Ecto neural progenitor cell (in vitro differentiated cells): ENCODE data around the gene PLA2G4A.

Experiments
- DNase-seq: peaks from one replicate; pipeline ENCODE4 v3.0.0-alpha.2; 2018; ENCODE audit warnings: low spot score

Gene PLA2G4A

GRCh38 chr1:186978596-186979556 lies 150.1 kb downstream of the PLA2G4A start:
- no peak for DNase-seq

- no peak for DNase-seq
Observed at GRCh38 chr1:186980400-186980799, 151.7 kb downstream of the PLA2G4A start.

GRCh38 chr1:186982116-186982515 lies 153.4 kb downstream of the PLA2G4A start:
- no peak for DNase-seq

DNA sequence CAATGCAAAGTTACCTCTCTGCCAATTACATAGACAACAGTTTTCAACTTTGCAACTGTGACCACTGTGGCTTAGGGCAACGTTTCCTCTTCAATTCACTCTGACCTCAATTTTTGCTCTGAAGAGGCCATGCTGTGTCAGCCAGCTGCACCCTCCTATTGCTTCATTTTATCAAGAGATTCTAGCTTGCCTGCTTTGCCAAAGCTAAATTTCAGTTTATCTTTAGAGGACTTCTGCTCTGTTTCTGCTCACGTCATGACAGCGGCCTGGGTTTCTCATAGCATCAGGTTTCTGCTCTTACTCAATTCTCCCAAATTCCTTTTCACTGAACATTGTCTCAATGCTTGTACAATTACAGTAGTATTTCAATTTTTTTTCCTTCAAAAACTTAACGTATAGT lies 154.6 kb downstream of the PLA2G4A start:
- DNase-seq = no peak

- DNase-seq = no peak
Observed at GRCh38 chr1:186984959-186985358, 156.2 kb downstream of the PLA2G4A start.

DNA sequence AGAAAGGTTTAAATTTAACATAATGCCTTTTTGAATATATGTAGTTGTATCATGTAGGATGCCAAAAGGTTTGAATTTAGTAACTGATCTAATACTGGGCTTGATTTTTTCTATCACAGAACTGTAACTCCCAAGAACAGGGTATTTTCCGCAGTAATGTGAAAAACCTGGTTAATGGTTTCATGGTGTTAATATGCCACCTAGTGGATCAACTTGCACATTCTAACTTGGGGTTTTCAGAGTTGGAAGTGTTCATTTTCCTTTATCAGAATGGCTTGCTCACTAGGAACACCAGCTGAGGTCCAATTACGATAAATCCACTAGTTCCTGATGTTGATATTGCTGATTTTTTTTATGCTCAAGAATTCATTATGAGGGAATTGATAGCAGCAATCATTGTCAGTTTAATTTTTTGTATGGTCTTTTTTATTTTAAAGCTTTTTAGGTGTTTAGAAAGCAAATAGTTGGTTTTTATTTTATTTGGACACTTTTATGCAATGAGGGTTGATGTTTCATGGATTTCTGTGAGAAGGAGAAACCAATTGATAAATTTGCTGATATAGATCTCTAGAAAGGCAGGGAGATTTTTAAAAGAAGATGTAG lies 157.2 kb downstream of the PLA2G4A start:
- DNase-seq = no peak

DNA sequence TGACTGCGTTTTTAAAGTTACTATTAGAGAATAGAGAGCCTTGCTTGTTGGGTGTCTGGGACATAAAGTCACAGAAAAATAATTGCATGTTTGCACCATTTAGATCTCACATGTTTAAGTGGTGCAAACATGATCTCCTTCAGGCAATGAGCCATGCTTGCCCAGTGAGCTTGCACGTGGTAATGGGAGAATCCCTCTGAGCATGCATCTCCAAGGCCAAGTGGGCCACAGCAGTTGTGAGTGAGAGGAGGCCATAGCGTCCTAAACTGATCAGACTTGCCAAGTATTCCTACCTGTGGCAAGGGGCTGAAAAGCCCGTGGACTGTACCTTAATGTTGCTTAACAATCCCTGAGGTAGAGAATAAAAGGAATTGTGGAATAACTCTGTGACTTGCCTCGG lies 158.3 kb downstream of the PLA2G4A start:
- DNase-seq = no peak

DNA sequence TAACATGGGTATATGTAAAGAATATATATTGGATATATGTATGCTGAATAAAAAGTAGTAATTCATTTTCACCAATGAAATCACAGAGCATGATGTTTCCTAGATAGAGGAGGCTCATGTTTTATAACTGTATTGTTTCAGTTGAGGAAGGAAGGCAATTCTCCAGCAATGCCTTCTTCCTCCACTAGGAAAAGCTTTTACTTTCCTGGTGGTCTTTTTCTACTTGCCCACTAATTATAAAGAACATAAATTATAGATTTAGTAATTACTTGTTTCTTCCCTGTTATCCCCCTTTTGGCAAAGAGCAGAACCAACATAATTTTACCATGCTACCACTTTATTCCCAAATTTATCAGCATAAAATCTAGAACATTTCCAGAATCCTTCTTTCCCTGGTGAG lies 159.0 kb downstream of the PLA2G4A start:
- no peak for DNase-seq

DNA sequence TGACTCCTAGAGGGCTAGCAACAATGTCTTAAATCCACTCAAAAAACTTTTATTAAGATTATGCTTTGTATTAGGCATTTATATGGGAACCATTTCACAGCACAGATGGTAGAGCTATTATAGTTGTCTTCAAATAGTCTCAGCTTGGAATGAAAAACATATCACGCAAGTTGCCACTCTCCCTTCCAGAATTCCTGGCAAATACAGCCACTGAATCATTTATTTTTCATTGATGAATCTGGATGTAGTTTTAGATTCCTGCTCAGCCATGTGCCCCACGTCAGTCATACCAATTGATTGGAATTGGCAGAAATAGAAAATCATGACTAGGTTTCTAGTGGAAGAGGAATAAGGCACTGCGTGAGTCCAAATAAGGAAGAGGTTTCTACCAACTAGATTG lies 165.2 kb downstream of the PLA2G4A start:
- DNase-seq = no peak

DNA sequence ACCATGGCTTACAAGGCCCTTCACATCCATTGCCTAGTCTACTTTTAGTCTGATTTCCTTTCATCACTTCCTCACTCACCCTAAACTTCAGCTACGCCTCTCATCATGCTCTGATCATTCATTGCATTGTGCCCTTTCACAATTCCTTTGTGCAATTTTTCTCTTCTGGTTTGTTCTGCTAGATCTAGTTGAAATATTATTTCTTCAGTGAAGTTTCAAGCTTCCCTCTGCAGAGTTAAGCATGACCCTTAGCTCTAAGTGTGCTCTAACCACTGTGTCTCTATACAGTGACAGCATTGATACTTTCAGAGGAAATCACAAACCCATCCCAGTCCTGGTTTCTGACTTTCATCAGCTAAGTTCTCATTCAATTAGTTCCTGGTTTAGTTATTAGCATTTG lies 166.1 kb downstream of the PLA2G4A start:
- no peak for DNase-seq

DNA sequence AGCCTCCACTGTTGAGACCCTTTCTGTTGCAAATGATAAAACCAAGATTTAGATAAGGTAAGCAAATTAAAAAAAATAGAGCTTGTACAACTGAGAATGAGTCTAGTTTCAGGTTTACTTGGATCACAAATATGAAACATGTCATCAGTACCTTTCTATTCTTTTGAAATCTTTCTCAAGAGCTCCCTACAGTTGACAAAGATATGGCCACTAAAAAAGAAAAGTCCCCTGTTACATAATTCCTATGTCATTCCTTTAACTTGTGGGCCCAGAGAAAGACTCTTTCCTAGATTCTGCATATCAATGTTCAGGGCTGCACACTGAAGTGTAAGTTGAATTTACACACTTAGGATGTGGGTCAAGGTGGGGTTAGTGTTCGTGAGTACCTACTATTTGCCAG lies 168.1 kb downstream of the PLA2G4A start:
- no peak for DNase-seq

- DNase-seq = no peak
Observed at GRCh38 chr1:186997877-186998276, 169.1 kb downstream of the PLA2G4A start.

DNA sequence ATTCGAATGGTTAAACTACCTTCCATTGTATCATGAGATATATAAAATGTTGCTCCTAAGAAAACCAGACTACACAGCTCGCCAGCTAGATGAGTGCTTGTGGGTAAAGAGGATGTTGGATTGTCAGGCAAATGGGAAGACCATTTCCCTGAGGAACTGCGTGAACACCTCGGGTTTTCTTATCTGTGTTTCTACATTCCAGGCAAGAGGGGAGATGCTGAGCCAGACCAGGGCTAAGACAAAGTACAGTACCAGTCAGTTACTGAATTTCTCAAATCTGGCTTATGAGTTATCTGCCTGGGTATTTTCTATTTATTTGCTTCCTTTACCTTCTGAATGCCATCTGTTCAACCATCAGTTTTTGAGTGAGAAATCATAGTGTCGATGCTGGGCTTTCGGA lies 170.8 kb downstream of the PLA2G4A start:
- no peak for DNase-seq

DNA sequence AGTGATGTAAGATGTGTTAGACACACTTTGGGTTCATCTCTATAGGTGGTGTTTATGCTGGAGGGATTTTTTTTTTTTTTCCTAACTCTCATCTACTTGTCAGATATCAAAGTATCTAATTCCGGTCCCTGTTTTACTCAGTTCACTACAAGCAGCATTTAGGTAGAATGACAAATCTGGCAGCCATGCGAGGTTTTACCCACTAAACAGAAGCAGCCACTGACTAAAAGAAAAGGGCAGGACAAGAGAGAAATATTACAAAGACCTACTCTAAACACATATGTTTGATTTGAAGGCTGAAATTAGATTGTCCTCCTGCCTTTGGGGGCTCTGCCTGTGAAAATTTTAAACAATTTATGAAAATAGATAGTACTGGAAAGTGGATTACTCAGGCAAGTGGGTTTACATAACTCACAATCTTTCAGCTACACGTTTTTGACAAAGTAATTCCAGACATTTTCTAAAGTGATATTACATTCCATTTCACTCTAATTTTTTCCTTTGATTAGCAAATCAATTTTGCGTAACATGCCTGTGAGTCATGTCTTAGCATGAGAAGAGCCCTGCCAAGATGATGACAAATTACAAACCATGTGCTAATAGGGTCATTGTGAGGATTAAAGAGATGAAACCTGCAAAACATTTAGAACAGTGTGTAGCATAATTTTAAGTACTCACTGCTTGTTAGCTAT lies 172.6 kb downstream of the PLA2G4A start:
- no peak for DNase-seq

DNA sequence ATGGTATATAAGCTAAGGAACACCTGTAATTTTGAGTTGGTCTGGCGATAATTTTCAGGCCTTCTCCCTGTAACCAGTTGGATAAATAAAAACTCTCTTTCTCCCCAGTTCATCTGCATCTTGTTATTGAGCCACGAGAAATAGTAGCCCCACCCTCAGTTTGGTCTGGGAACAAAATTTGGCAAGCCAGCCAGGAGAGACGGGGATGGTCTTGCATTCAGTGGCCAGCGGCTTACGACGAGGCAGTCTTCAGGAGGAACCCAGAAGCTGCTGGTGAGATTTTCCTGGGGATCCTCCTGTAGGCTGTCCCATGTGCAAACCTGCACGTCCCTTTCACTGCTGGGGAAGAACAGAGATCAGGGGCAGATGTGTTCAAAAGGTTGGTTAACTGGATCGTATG lies 174.6 kb downstream of the PLA2G4A start:
- no peak for DNase-seq

DNA sequence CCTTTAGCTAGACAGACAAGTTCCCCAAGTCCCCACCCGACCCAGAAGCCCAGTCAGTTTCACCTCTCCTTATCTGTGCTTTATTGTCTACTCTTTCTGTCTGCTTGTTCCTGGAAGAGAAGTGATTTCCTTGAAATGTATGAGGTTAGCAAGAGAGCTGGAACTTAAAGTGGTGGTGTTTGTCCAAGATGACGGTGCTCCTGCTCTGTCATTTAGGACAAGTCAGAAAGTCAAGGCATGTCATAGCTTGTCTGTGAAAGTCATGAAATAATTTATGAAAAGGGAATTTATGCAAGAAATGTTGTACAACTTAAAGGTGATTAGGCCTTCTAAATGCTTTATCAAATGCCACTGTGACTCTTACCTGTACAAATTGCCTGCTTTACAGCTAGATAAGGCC lies 178.1 kb downstream of the PLA2G4A start:
- no peak for DNase-seq

DNA sequence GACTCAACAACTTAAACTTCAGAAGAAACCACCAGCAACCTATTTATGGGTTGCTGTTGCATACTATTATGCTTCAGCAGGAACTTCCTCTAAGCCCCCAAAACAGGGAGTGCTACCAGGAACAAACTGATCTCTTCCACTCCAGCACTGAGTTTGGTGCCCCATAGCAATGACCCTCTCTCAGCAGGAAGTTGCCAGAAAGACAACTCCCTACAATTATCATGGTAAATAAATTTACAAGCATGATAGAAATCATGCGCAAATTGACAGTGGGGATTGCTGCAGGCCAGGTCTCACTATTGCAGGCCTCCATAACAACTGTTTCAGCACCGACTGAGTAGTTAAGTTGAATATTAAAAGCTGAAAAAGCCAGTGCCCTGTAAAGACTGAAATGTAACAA lies 180.6 kb downstream of the PLA2G4A start:
- DNase-seq = no peak

DNA sequence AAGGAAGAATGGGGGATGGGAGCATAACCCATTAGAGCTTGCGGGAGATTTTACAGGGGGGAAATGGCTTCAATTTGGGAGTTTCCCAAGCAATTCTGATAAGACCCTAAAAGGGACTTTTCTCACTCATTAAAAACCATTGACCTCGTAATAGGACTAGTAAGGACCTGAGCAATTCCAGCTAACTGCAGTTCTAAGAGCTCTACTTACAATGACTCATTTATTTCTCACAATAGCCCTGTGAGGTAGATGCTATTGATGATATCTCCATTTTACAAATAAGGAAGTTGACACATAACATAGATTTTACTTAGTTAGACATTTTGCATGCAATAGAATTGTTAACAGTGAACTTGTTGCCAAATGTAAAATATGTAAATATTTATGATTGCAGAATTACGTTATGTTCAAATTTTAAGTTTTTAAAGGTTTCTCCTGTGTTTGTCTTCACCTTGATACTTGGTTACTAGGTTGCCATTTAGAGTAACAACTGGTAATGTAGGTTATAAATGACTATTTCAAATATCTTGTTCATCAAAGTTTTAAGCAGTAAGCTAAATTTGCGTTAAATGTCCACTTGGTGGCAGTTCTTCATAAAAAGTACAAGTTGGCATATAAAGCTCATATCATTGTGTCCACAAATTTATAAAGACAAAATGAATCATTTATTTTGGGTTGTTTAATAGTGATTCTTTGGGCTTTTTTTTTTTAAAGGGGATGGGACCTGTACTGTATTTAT lies 182.0 kb downstream of the PLA2G4A start:
- no peak for DNase-seq

DNA sequence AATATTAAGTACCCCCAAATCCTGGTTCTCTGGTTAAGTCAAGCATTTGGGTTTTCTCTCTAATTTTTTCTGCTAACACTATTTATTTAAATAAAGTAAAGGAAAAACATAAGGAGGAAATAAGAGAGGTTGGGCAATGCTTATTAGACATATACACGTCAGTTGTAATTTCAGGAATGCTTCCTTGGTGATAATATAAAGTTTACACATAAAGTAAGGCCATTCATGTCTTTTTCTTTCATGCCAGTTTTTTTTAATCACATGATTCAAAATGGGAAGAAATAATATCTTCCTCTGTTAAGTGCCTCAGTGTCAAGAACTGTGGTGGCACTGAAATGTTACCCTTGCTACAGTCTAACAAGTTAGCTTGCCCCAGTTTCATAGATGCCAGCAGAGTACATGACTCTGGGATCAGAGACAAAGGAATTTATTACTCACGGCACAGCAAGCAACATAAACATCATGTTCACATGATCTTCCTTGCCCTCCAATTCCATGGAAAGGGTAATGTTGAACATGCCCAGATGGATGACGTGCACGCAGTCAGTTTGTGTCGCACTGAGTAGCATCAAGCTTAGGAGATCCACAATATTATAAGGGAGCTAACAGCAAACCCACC lies 184.9 kb downstream of the PLA2G4A start:
- DNase-seq = no peak

DNA sequence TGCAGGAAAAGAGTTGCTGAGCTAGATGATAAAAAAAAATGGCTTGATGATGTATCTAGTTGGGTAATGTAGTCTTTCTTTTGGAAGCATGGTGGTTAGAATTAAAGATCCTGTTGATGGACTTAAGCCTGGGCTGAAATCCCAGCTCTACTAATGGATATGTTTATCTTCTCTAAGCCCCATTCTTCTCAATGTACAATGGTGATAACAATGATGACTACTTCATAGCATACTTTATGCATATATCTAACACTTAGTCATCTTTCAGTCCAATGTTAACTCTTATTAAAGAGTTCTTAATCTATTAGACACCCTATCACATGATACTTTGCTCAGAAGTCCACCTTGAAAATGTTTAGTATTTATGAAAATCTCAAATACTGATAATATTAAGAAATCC lies 189.5 kb downstream of the PLA2G4A start:
- no peak for DNase-seq

GRCh38 chr1:187027253-187027652 lies 198.5 kb downstream of the PLA2G4A start:
- DNase-seq = peak; percentile 31
